Activated CD8-positive, alpha-beta T cell treated with anti-CD3 and anti-CD28 coated beads for 36 hours (primary cell): Measurements from ENCODE around the gene DIP2A. TPM values are rescaled to one million over a fixed set of nuclear protein-coding genes. Genes with fewer than 3 reads are reported as not detected.
A peak's percentile ranks its signal among the peaks of the same experiment; 100 is the strongest.
"Not testable (repeated sequence)": the region's sequence is repeated elsewhere in the genome, so short reads cannot be mapped to it uniquely, and the experiment has no call there.

Source experiments
- ATAC-seq: fragments of 200-7000 bp; cut with Tn5 transposase; one replicate; pipeline ENCODE4 v1.10.0; 2021; ENCODE audit warnings: mild to moderate bottlenecking, moderate library complexity
- CTCF ChIA-PET: fragments of 350-600 bp; sonication (Branson Sonifier 250); formaldehyde crosslinking; loops from one replicate; lab custom pipeline; 2021; ENCODE audit warnings: antibody characterized with exemption; lab: Charles Lee
- POLR2A ChIA-PET: fragments of 350-600 bp; sonication (Branson Sonifier 250); formaldehyde crosslinking; loops from one replicate; lab custom pipeline; 2021; ENCODE audit warnings: antibody characterized with exemption; lab: Charles Lee
- DNase-seq: peaks from one replicate; pipeline ENCODE4 v3.0.0-alpha.2; 2020
- H3K27ac Mint-ChIP-seq: one replicate; pipeline ENCODE4 v1.8.0; 2021; ENCODE audit warnings: mild to moderate bottlenecking, mixed read lengths
- H3K27me3 Mint-ChIP-seq: one replicate; pipeline ENCODE4 v1.8.0; 2021; ENCODE audit warnings: mixed read lengths
- H3K36me3 Mint-ChIP-seq: one replicate; pipeline ENCODE4 v1.8.0; 2021; ENCODE audit warnings: low read depth, mixed read lengths
- H3K4me1 Mint-ChIP-seq: one replicate; pipeline ENCODE4 v1.8.0; 2021; ENCODE audit warnings: low read depth, mixed read lengths
- H3K4me3 Mint-ChIP-seq: one replicate; pipeline ENCODE4 v1.8.0; 2021; ENCODE audit warnings: mild to moderate bottlenecking, moderate library complexity, mixed read lengths
- H3K9me3 Mint-ChIP-seq: one replicate; pipeline ENCODE4 v1.8.0; 2021; ENCODE audit warnings: mixed read lengths
- CTCF ChIP-seq: fragments of 200-600 bp; IDR thresholded peaks from one replicate; pipeline ENCODE4 v1.8.0; 2022; ENCODE audit warnings: antibody characterized with exemption, mild to moderate bottlenecking
- intact Hi-C: fragments of 100-400 bp; cut with micrococcal nuclease; formaldehyde crosslinking; loops from one replicate; pipeline ENCODE4 v1.10.0; 2022
- total RNA-seq, 2 experiments: library from RNA; stranded (reverse); gene quantifications; one replicate each; pipeline ENCODE4 v1.2.3, GENCODE V29; 2021

The DIP2A gene
- total RNA-seq, 2 experiments from 2014 or later, result 30.9 to 34.1 TPM

- H3K27me3 Mint-ChIP-seq, result no peaks in the 10 kb centered on the region
- no peak for ATAC-seq
Measured at GRCh38 chr21:46428987-46429710, 29.5 kb upstream of the DIP2A start.

GRCh38 chr21:46429754-46430681, 28.7 kb upstream of the DIP2A start:
- Mint-ChIP-seq H3K4me1 (peaks cover 9% of the 10 kb centered on the region), H3K4me3 (no peak overlapping the region), H3K27ac (no peak overlapping the region), H3K36me3 (peaks cover 19% of the 10 kb centered on the region), H3K27me3 (no peaks in the 10 kb centered on the region), H3K9me3 (no peaks in the 10 kb centered on the region)
- ATAC-seq (no peak), DNase-seq (no peak)
- CTCF ChIA-PET, result no interaction called here
- POLR2A ChIA-PET, result interaction anchor here (0.8 kb wide), 1 partner anchor 280 kb away, joined by 3 read pairs; no protein-coding TSS in a partner anchor
- TF ChIP-seq CTCF, result no peak
- intact Hi-C loops, result no loop called here

More at GRCh38 chr21:46428987-46429710, 29.5 kb upstream of the DIP2A start:
- intact Hi-C loops, result no loop called here
- Mint-ChIP-seq H3K36me3 (peaks cover 17% of the 10 kb centered on the region), H3K4me3 (no peak overlapping the region), H3K27ac (no peak overlapping the region), H3K9me3 (no peaks in the 10 kb centered on the region), H3K4me1 (peaks cover 13% of the 10 kb centered on the region)
- ChIA-PET POLR2A (no interaction called here), CTCF (no interaction called here)
- no peak for TF ChIP-seq CTCF
- no peak for DNase-seq

GRCh38 chr21:46431448-46431847, 27.2 kb upstream of the DIP2A start:
- no peak for TF ChIP-seq CTCF
- no peak for DNase-seq
- intact Hi-C loops, result no loop called here
- Mint-ChIP-seq H3K4me1 (peaks cover 4% of the 10 kb centered on the region), H3K9me3 (no peaks in the 10 kb centered on the region), H3K27ac (no peak overlapping the region), H3K27me3 (no peaks in the 10 kb centered on the region), H3K4me3 (no peak overlapping the region), H3K36me3 (peaks cover 21% of the 10 kb centered on the region)
- ChIA-PET POLR2A (interaction anchor here (1.1 kb wide), 1 partner anchor 40 kb away, joined by 3 read pairs; no protein-coding TSS in a partner anchor), CTCF (interaction anchor here (0.8 kb wide), 1 partner anchor 51 kb away, joined by 3 read pairs; no protein-coding TSS in a partner anchor)
- ATAC-seq, result no peak

- Mint-ChIP-seq H3K27ac (peak overlapping the region; percentile 38), H3K9me3 (no peaks in the 10 kb centered on the region), H3K4me3 (peak overlapping the region; percentile 19), H3K4me1 (peaks cover 7% of the 10 kb centered on the region), H3K36me3 (peaks cover 23% of the 10 kb centered on the region), H3K27me3 (no peaks in the 10 kb centered on the region)
- intact Hi-C loops, result no loop called here
- ChIA-PET POLR2A (interaction anchor here (0.8 to 1.1 kb wide), 2 partner anchors 26 to 40 kb away, joined by 3 read pairs; no protein-coding TSS in a partner anchor), CTCF (interaction anchor here (0.8 kb wide), 1 partner anchor 51 kb away, joined by 3 read pairs; no protein-coding TSS in a partner anchor)
- DNase-seq, result peak; percentile 22
- ATAC-seq, result peak; percentile 34
- TF ChIP-seq CTCF, result no peak
Measured at GRCh38 chr21:46431884-46432488, 26.7 kb upstream of the DIP2A start.

GRCh38 chr21:46433116-46433515, 25.6 kb upstream of the DIP2A start:
- H3K27me3 Mint-ChIP-seq, DNase-seq, H3K4me3 Mint-ChIP-seq, intact Hi-C loops, CTCF ChIA-PET, H3K27ac Mint-ChIP-seq, H3K9me3 Mint-ChIP-seq, ATAC-seq, POLR2A ChIA-PET: not testable (repeated sequence)
- Mint-ChIP-seq H3K4me1 (peaks cover 19% of the 10 kb centered on the region), H3K36me3 (peaks cover 30% of the 10 kb centered on the region)
